Omental fat pad (tissue), 4 donors: ENCODE measurements around the gene SRSF10. TPM values are rescaled to one million over a fixed set of nuclear protein-coding genes. Genes with fewer than 3 reads are reported as not detected.
A peak's percentile ranks its signal among the peaks of the same experiment; 100 is the strongest.

Source experiments
- ATAC-seq: fragments of 150-250 bp; one replicate; pipeline ENCODE4 v1.9.1; 2016; ENCODE audit warnings: mild to moderate bottlenecking, moderate library complexity; ENCODE audit not compliant: low FRiP score
- DNase-seq: peaks from one replicate; pipeline ENCODE4 v3.0.0-alpha.2; 2019; ENCODE audit warnings: low spot score
- CTCF ChIP-seq, 3 donors: fragments of 450-650 bp; IDR thresholded peaks; one replicate each; pipeline ENCODE4 v1.5.1; 2016 to 2017; ENCODE audit warnings: antibody characterized with exemption in 3 of 3, mild to moderate bottlenecking in 3 of 3, moderate library complexity in 2 of 3
- total RNA-seq, 4 donors: library from RNA; depleted of rRNA; stranded (reverse); fragments of >200 nt; gene quantifications; one replicate each; pipeline ENCODE4 v1.1.0, GENCODE V29; 2016

Gene SRSF10
- total RNA-seq, 4 donors from 2014 or later, result 101 to 152 (median 120) TPM

DNA sequence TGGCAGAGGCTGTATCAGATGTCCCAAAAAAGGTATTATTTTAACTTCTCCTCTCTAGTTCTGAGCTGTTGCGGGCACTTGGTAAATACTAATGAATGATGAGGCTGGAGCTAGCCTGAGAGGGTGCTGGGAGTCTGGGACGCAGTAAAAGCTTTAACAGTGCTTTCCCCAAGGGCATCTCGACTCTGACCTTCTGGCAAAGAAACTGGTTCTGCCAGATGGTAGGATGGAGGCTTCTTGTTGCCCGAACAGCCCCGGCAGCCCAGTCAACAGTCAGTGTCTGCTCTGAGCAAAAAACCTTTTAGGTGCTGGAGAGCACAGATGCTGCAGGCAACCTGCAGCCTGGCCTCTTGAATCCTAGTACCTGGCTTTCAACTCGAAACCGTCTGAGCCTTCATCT, 23.0 kb downstream of the SRSF10 start:
- DNase-seq (no peak), ATAC-seq (no peak)
- TF ChIP-seq CTCF (IDR thresholded peaks at IDR 0.05), result no peak

DNA sequence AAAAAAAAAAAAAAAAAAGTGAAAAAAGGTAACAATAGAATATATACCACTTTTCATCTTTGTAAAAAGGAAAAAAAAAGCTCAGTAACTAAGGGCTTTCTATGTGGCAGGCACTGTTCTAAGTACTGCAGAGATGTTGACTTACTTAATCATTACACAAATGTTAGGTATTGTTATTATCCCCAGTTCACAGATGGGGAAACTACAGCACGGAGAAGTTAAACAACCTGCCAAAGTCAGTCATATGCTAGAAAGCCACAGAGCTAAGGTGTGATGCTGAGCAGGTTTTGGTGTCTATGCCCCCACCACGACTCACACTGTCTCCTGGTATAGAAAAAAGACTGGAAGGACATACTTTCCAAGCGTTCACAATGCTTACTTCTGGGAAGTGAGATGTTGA, 27.1 kb downstream of the SRSF10 start:
- DNase-seq (no peak), ATAC-seq (no peak)
- no peak for TF ChIP-seq CTCF (IDR thresholded peaks at IDR 0.05)

- no peak for TF ChIP-seq CTCF (IDR thresholded peaks at IDR 0.05)
- ATAC-seq, result no peak
- no peak for DNase-seq
Observed at GRCh38 chr1:23947366-23947765, 32.8 kb downstream of the SRSF10 start.

- DNase-seq, result no peak
- TF ChIP-seq CTCF (IDR thresholded peaks at IDR 0.05), result no peak
- ATAC-seq, result no peak
Observed at GRCh38 chr1:23936481-23937176, 43.5 kb downstream of the SRSF10 start.

DNA sequence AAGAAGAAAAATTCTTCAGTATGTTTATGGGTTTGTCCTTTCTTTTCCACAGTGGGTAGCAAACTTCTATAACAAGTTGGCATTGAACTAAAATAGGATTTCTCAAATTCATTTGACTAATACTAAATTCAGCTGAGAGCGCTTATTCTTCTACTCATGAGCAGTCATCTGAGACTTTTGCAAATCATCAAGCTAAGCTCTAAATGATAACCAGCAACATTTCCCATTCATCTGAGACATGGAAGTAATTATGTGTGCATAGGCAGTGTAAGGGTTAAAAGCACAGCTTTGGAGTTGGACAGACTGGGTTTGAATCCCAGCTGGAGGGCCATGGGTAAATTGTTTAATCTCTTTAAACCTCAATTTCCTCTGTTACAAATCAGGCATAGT, 48.6 kb downstream of the SRSF10 start:
- TF ChIP-seq CTCF (IDR thresholded peaks at IDR 0.05), result no peak
- DNase-seq (no peak), ATAC-seq (peak; percentile 38)

- no peak for TF ChIP-seq CTCF (IDR thresholded peaks at IDR 0.05)
- DNase-seq, result no peak
- ATAC-seq, result peak; percentile 66
Observed at GRCh38 chr1:23930861-23931490, 49.2 kb downstream of the SRSF10 start.

DNA sequence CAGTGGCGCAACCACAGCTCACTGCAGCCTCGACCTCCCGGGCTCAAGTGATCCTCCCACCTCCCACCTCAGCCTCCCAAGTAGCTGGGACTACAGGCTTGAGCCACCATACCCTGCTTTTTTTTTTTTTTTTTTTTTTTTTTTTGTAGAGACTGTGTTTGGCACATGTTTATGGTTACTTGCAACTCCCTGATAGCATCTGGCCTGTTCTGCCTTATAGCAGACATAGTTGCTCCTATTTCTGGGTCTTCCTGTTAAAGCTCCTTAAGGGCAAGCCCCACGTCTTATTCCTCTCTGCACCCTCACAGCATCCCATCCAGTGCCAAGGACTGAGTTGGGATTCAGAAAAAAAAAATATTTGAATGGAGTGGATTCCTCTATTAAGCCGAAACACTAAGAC, 49.9 kb downstream of the SRSF10 start:
- ATAC-seq (no peak), DNase-seq (no peak)
- TF ChIP-seq CTCF (IDR thresholded peaks at IDR 0.05), result no peak
